ENCODE results near the gene CDKL4.
"Not testable (repeated sequence)": the region's sequence is repeated elsewhere in the genome, so short reads cannot be mapped to it uniquely, and the experiment has no call there.

Gene CDKL4

DNA sequence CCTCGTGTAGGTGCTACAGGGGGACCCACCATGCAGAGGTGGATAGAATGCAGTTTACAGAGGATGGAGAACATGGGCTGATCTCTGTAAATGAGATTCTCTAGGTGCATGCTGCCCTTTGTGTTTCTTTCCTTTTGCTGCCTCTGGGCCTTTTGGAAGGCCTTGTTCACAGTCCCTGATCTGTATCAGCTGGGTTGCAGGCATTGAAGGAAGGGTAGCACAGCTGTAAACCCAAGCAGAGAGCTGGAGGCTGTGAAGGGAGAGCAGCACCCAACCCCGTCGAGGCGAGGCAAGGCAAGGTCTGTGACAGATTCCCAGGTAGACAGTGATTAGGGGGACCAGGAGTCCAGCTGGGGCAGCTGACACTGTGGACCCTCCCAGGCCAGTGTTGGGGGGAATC lies 66.8 kb downstream of the CDKL4 start:
- DNase-seq = no peak

DNA sequence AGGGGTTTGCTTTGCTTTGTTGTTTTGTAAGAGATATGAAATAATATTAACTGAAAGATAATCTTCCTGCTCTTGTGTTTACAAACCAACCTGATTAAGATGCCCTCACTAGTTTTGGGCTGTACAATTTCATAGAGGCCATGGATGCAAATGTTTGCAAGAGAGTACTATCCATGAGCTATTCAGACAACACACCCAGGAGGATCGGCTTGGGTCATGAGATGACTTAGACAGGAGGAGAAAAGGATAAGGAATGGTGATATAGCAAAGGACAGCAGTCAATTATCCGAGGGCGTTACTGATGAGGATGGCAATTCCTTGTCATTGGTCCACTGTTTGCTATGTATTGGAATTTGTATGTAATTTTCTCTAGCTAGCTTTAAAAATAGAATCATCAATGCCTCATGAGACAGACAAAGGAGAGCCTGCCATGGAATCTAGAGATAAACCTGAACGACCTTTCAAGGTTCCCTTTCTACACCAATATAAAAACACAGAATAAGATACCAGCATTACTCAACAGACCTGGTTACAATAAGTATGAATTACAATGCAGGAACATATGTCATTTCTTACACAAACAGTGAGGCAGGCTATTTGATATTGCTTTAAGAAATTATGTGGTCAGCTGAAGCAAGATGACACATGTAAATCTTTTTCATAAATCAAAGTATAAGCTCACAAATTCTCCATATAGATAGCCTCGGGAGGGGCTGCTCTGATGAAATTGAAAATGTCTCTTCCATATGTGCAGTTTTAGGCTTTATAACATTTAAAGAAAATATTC lies 68.6 kb downstream of the CDKL4 start:
- DNase-seq = no peak

DNA sequence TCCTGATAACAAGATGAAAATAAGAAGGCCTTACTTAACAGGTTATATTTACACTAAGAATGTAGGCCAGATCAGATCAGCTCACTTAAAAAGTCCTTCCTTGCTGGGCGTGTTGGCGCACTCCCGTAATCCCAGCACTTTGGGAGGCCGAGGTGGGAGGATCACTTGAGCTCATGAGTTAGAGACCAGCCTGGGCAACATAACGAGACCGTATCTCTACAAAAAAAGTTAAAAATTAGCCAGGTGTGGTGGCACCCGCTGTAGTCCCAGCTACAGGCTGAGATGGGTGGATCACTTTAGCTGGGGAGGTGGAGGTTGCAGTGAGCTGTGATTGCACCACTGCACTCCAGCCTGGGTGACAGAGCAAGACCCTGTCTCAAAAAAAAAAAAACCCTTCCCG lies 69.7 kb downstream of the CDKL4 start:
- no peak for DNase-seq

DNA sequence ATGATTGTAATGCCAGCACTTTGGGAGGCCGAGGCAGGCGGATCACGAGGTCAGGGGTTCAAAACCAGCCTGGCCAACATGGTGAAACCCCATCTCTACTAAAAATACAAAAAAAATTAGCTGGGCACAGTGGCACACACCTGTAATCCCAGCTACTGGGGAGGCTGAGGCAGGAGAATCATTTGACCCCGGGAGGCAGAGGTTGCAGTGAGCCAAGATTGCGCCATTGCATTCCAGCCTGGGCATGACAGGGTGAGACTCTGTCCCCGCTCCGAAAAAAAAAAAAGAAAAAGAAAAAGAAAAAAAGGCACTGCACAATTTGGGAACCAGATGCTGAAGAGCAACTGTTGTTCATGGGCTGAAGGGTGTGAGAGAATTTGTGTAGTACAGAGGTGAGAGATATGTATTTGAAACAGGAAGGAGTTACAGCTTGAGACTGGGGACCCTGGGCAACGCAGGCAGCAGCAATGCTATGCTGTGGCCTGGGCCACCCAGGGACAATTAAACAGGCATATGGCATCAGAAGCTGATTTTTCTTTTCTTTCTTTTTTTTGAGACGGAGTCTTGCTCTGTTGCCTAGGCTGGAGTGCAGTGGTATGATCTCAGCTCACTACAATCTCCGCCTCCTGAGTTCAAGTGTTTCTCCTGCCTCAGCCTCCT lies 71.6 kb downstream of the CDKL4 start:
- DNase-seq = not testable (repeated sequence)

DNA sequence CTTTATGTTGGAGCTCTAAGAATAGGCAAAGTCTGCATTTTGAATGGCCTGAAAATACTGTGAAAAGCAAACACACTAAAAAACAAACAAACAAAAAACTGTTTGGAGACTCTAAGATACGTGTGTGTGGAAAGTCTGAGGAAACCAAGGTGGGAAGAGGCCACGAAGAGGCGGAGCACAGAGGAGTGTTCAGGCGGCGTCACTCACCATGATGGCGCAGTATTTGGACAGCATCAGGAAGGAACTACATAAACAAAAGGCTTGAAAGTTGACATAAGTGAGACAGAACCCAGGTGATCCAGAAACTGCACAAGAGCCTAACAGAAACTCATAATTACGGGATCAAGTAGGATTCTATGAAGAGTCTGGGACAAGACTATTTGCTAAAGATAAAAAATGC lies 72.1 kb downstream of the CDKL4 start:
- no peak for DNase-seq

DNA sequence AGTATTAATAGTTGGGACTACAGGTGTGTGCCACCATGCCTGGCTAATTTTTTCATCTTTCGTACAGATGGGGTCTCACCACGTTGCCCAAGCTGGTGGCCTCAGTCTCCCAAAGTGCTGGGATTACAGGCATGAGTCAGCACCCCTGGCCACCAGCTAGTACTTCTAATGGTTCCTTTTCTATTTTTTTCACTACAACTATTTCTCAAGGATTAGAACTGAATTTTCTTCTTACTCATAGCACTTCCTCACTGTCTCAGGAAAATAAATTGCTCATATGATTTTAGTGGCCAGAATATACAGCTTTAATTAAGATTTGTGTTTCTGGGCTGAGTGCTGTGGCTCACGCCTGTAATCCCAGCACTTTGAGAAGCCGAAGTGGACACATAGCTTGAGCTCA lies 79.7 kb downstream of the CDKL4 start:
- DNase-seq = no peak

DNA sequence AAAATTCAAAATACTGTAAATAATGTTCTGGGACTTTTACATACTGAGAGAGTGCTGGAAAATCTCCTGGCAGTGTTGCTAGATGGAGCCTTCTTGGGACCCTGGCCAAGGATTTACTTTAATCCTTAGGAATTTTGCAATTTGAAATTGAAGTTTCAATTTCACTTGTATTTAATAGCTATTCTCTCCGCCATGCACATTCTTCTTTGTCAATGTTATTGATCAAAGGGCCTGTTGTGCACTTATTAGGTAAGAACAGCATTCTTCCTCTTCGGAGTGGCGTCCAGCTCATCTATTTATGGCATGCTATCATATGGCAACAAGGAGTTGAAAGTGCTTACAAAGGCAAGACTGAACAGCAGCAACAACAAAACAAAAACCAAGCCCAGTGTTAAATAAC lies 82.8 kb downstream of the CDKL4 start:
- no peak for DNase-seq

DNA sequence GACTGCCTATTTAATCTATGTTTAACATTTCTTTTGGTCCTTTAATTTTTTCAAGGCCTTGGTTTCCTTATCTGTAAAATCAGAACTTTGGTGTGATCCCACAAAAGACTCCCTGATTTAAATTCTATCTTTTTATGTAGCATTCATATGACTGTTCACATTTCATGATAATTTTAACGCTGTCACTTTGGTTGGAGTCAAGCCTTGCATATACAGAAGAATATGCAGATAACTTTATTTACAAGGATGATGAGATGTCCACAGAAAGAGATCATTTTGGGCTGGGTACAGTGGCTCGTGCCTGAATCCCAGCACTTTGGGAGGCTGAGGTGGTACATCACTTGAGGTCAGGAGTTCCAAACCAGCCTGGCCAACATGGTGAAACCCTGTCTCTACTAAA lies 84.5 kb downstream of the CDKL4 start:
- no peak for DNase-seq

DNA sequence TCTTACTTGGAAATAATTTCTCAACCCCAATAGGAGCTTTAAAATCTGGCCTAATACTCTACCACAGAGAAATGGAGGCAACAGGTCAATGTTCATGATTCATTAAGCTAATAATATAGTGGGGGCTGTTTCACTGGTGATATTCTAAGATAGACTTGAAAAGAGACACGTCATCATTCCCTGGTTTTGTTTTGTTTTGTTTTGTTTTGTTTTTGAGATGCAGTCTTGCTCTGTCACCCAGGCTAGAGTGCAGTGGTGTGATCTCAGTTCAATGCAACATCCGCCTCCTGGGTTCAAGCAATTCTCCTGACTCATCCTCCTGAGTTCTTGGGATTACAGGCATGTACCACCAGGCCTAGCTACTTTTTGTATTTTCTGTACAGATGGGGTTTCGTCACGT lies 85.4 kb downstream of the CDKL4 start:
- no peak for DNase-seq

DNA sequence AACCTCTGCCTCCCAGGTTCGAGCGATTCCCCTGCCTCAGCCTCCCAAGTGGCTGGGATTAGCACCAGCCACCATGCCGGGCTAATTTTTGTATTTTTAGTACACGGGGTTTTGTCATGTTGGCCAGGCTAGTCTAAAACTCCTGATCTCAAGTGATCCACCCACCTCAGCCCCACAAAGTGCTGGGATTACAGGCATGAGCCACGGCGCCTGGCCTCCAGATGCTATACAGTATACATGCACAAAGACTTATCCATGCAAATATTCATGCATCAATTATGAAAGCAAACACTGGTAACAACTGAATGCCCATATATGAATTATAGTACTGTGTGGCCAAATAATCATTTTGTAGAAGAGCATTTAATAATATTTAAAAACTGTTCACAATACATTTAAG lies 86.9 kb downstream of the CDKL4 start:
- DNase-seq = no peak

DNA sequence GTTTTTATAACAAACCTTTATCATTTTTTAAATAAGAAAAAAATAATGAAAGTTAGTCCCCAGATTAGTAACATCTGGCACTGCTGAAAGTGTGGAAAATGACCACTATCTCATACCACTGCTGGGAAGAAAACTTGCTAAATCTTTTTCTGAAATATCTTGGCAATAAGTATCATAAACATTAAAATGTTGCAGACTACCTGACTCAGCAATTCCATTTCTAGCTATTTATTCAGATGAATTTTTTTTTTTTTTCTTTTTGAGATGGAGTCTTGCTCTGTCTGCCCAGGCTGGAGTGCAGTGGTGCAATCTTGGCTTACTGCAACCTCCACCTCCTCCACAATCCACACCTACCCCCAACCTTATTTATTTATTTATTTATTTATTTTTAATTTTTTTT lies 87.7 kb downstream of the CDKL4 start:
- no peak for DNase-seq

DNA sequence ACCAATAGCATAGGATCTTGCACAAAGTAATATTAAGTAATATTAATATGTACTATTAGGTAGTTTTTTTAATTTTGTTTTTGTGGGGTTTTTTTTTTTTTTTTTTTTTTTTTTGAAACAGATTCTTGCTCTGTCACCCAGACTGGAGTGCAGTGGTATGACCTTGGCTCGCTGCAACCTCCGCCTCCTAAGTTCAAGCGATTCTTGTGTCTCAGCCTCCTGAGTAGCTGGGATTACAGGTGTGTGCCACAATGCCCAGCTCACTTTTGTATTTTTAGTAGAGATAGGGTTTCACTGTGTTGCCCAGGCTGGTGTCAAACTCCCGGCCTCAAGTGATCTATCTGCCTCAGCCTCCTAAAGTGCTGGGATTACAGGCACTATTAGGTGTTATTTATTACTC lies 88.2 kb downstream of the CDKL4 start:
- DNase-seq = not testable (repeated sequence)

DNA sequence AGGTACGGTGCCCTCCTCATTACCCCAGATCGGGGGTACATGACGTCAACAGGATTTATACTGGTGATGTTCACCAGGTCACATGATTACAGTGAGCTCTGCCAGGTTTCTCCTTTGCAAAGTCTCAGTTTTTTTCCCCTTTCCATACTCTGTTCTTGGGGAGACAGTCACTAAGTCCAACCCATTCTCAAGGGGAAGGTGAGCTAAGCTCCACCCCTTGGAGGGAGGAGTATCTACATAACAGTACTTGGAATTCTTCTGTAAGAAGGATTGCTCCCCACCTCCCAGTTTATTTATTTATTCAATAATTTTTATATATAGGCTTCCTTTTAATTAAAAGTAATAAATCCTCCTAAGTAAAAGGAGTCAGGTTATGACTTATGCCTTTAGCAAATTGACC lies 88.8 kb downstream of the CDKL4 start:
- no peak for DNase-seq

DNA sequence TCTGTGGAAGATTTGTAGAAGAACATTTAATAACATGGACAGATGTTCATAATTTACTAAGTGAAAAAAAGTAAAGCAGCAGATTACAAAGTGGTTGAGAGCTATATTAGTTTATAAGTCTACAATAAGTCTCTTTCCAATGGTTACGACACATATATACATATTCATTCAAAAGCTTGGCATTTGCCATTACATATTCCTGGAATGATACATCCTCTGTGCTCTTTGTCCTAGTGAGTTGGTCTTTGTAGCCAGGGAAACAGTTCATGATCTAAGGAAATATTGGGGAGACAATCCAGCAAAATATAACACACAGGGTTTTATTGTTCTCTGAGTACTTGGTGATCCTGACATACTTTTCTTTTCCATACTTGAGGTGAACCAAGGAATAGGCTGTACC lies 90.5 kb downstream of the CDKL4 start:
- no peak for DNase-seq

DNA sequence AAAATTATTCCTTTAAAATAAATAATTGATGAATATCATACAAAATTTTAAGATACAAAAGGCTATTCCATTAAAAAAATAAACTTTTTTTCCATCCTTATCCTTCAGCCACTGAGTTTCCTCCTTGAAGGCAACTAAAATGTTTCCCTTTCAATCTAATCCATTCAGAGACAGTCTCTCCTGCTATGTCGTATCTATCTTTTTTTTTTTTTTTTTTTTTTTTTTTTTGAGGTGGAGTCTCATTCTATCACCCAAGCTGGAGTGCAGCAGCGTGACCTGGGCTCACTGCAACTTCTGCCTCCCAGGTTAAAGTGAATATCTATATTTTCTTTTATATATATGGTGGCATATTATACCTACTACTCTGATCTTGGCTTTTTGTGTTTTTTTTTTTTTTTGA lies 91.3 kb downstream of the CDKL4 start:
- no peak for DNase-seq

DNA sequence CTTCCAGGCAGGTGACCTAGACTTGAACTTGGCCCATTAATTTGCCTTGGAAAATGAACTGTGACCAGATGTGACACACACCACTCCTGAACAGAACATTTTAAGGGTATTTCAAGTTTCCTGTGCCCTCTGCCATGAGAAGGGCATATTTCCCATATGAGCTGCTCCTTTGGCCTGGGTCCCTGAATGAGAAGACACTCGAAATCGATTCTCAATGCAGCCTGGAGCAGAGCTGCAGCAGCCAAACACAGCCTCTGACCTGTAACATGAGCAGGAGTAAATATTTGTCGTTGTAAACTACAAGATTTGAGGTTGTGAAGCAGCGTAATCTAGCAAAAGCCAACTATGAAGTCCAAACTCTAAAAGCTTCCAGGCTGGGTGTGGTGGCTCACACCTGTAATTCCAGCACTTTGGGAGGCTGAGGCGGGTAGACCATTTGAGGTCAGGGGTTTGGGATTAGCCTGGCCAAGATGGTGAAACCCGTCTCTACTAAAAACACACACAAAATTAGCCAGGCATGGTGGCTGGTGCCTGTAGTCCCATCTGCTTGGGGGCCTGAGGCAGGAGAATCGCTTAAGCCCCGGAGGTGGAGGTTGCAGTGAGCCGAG lies 92.8 kb downstream of the CDKL4 start:
- no peak for DNase-seq

DNA sequence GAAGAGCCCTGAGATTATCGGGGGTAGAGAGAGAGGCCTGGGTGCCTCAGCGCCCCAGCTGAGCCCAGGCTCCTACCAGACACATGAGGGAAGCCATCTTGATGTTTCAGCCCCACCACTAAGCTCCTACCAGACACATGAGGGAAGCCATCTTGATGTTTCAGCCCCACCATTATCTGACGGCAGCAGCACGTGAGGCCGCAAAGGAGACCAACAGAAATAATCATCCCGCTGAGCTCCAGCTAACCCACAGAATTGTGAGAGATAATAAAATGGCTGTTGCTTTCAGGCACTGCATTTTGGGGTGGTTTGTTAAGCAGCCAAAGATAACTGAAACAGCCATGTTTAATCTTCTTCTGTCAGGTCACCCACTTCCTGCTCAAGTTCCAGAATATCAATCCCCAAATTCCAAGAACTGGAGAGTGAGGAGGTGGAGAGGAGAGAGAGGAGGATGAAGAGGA lies 93.6 kb downstream of the CDKL4 start:
- no peak for DNase-seq

DNA sequence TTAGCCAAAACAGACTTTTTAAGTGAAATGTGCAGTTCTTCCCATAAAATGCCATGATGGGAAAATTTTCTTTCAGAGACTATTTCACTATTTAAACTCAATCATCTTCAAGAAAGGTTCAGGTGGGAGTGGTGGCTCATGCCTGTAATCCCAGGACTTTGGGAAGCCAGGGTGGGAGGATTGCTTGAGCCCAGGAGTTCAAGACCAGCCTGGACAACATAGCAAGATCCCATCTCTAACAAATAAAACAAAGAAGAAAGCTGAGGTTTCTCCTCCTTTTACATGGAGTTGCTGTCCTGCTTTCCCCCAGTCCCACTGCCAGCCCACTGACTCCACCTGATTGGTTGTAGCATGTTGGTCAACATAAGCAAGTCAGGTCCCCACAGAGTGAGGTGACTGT lies 97.1 kb downstream of the CDKL4 start:
- no peak for DNase-seq

DNA sequence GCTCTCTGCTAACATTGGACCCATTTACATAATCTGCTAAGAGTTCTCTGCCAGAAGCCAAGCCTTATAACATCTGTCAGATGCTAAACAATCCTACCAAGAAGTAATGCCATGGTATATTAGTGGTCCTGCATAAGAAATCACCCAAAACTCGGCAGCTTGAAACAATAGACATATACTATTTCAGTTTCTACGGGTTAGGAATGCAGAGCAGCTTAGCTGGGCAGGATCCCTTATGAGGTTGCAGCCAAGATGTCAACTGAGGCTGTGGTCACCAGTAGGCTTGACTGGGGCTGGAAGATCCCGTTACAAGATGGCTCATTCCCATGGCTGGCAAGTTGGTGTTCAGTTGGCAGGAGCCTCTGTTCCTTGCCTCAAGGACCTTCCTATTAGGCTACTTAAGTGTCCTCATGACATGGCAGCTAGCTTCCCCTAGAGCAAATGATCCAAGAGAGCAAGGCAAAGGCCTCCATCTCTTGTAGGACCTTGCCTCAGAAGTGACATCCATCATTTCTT lies 97.8 kb downstream of the CDKL4 start:
- peak; percentile 16 for DNase-seq

DNA sequence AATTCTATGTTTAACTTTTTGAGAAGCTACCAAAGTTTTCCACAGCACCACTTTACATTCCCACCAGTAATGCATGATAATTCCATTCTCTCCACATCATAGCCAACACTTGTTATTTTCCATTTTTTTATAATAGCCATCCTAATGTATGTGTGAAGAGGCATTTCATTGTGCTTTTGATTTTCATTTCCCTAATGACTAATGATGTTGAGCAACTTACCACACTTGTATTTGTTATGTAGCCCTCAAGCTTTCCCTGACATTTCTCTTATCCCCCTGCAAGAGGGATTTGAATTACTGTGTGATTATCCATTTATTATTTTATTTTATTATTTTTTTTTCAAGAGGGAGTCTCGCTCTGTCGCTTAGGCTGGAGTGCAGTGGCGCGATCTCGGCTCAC lies 99.4 kb downstream of the CDKL4 start:
- DNase-seq = no peak

DNA sequence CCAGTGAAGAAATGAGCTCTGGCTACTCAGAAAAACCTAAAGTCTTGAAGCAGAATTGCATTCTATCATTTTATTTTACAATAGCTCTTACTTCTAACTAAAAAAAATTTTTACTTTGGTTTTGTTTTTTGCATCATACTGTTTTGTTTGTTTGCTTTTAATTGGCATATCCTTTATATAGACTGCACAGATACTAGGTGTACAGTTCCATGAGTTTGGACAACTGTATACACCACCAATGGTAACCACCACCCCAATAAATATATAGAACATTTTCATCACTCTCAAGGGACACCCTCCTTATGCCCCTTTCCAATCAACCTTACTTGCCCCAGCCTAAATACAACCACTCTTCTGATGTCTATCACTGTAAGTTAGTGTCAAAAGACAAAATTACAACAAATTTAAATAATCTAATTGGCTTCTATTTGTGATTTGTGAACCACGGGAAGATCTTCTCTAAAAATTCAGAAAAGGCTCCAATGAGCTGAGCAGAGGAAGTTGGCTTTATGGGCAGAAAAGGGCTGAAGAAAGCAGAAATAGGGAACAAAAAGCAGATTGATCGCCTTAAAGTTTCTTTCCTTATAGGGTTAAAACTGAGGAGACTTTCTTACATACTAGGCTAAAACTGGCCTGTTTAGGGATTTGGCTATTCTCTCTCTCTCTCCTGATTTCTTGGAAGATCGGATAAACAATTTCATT lies 100.7 kb downstream of the CDKL4 start:
- no peak for DNase-seq

DNA sequence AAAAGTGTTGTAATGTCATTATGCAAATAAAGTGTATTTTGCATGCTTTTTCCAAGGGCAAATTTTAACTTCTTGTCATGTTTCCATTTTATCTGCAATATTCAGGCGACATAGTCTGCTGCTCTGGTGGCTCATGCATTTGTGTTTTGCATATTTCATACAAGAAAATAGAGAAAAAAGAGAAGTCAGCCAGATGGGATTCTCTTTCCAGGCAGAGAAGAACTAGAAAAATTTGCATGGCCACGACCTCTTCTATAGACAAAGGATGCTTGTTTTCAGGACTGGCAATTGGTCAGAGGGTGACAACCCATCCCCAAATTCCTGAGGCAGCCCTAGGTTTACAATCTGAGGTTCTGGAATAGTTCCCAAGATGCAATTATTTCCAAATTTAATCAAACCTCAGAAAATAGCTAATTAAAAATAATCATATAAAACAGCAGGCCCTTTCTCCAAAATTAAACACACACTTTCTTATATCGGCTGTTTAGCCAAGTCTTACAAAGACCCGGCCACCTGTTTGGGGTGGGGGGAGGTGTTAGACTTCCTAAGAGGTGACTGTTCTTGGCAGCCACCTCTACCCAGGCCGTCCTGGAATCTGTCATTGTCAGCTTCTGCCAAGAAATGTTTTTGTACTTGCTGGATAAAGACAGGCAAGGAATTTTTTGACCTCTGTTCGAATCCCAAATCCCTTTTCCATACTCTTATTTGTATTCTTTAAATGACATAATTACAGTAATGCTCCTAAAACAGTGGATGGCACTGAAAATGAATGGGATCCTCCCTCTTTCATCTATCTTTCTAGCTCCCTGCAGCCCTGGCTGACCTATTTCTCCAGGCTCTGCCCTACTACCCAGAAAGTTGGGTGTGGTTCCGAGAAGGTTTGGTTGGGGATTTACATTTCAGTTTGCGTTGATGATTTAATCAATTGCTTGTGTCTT lies 102.2 kb downstream of the CDKL4 start:
- no peak for DNase-seq

Data from stimulated activated CD8-positive, alpha-beta memory T cell treated with anti-CD3 and anti-CD28 coated beads, Interleukin-4, amount 100 ng/mL, for 48 hours (primary cell).